ENCODE measurements around the gene FMOD. TPM values are rescaled to one million over a fixed set of nuclear protein-coding genes. Genes with fewer than 3 reads are reported as not detected.

The FMOD gene
- total RNA-seq, 2 donors from 2014 or later = 190 to 438 TPM

DNA sequence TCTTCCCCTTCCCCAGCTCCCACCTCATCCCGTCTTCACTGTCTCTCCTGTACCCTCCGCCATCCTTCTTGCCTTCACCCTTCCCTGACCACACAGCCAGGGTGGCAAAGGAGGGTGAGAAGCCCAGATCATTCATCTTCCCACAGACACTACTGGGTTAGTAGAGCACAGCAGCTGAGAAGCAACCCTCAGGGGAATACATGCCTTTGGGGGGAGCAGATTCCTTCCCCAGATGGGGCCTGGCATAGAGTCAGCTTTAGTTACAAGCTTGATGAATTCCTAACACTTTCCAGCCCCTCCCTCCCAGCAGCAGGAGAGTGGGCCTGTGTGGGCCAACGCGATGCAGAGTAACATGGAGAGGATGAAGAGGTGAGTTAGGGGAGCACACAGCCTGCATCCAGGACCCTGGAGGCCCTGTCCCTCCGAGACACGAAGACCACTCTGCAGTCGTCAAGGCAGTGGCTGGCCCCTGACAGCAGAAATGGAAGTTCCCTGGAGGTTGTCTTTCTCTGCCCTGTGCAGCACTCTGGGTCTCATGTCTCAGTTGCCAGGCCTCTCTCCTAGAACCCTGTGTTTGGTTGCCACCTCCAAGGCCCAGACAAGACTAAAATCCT lies 54.4 kb downstream of the FMOD start:
- Histone ChIP-seq H3K4me1 (ENCODE audit: control insufficient read depth in 1 of 2, low read depth in 2 of 2) (peaks cover 0 to under 1% of the 10 kb centered on the region in 2 donors), H3K27ac (no peak overlapping the region), H3K27me3 (replicated peaks; ENCODE audit: insufficient read depth) (no peaks in the 10 kb centered on the region), H3K4me3 (no peak overlapping the region), H3K9me3 (no peaks in the 10 kb centered on the region), H3K36me3 (no peaks in the 10 kb centered on the region)
- ATAC-seq (ENCODE audit: insufficient number of reproducible peaks, low FRiP score, low read depth) (no peak), DNase-seq (ENCODE audit: low spot score) (no peak)
- TF ChIP-seq, protein P1, sequence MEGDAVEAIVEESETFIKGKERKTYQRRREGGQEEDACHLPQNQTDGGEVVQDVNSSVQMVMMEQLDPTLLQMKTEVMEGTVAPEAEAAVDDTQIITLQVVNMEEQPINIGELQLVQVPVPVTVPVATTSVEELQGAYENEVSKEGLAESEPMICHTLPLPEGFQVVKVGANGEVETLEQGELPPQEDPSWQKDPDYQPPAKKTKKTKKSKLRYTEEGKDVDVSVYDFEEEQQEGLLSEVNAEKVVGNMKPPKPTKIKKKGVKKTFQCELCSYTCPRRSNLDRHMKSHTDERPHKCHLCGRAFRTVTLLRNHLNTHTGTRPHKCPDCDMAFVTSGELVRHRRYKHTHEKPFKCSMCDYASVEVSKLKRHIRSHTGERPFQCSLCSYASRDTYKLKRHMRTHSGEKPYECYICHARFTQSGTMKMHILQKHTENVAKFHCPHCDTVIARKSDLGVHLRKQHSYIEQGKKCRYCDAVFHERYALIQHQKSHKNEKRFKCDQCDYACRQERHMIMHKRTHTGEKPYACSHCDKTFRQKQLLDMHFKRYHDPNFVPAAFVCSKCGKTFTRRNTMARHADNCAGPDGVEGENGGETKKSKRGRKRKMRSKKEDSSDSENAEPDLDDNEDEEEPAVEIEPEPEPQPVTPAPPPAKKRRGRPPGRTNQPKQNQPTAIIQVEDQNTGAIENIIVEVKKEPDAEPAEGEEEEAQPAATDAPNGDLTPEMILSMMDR (IDR thresholded peaks at IDR 0.05) = no peak

DNA sequence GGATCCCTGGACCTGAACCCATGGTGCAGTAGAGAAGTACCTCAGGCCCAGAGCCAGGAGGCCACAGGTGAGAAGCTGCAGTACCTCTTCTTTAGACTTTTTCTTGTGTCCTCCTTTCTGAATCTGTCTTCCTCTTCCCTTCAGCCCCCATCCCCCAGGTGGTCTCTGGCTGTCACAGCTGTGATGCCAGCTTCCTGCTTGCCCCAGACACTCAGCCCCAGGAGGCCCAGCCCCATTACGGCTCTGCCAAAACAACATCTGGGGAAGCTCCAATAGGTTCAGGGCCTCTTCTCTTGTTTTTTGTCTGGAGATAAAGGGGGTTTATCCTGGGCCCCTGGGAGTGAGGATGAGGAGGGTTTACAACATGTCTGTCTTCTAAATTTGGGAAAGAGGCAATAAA lies 55.1 kb downstream of the FMOD start:
- DNase-seq (ENCODE audit: low spot score) = no peak
- TF ChIP-seq, protein P1 (IDR thresholded peaks at IDR 0.05) = no peak
- H3K9me3 ChIP-seq = no peaks in the 10 kb centered on the region
- H3K4me3 ChIP-seq = no peak overlapping the region
- ATAC-seq (ENCODE audit: insufficient number of reproducible peaks, low FRiP score, low read depth) = no peak
- H3K27me3 ChIP-seq (replicated peaks; ENCODE audit: insufficient read depth) = no peaks in the 10 kb centered on the region
- no peaks in the 10 kb centered on the region for H3K36me3 ChIP-seq
- peaks cover 2 to 8% of the 10 kb centered on the region in 2 donors for H3K4me1 ChIP-seq (ENCODE audit: control insufficient read depth in 1 of 2, low read depth in 2 of 2)
- H3K27ac ChIP-seq = no peak overlapping the region

DNA sequence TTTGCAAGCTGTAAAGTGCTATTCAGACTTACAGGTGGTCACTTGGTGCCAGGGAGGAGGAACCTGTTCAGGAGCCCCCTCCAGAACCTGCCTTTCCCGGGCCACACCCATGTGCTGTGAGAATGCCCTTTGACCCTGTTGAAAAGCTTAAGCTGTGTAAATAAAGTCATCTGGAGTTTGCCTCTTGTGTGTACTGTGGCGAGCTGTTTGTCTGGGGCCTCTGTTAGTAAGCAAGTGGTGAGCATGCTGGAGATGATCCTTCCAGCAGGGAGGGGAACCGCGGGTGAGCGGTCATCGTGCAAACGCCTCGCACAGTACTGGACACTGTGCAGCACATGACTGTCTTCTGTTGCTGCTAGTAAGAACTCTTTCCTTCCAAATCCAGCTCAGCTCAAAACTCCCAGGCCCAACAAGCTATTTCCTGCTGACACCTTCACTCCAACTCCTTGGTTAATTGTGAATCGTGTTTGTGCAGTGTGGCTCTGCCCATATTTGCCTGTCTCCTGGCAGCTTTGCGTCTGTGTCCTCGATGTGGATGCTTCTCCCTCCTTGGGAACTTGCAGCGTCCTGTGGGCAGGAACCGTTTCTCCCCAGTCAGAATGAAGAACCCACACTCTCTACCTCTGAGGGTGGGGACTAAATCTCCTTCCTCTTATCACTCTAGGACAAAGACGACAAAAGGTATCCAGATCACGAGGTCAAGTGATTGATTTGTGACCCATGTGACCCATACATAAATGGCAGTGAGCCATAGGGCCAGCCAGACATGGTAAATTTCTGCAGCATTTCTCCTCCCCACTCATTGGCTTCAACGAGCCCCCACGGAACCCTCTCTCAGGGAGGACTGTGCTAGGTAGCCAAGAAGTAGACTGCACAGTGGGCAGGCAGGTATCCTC lies 59.5 kb downstream of the FMOD start:
- H3K4me1 ChIP-seq (ENCODE audit: control insufficient read depth in 1 of 2, low read depth in 2 of 2) = peaks cover 20 to 44% of the 10 kb centered on the region in 2 donors
- H3K4me3 ChIP-seq = no peak overlapping the region
- TF ChIP-seq, protein P1 (IDR thresholded peaks at IDR 0.05) = no peak
- H3K27ac ChIP-seq = peak overlapping the region; percentile 86 to 93
- H3K36me3 ChIP-seq = no peaks in the 10 kb centered on the region
- no peak for ATAC-seq (ENCODE audit: insufficient number of reproducible peaks, low FRiP score, low read depth)
- DNase-seq (ENCODE audit: low spot score) = no peak
- H3K9me3 ChIP-seq = no peaks in the 10 kb centered on the region
- no peaks in the 10 kb centered on the region for H3K27me3 ChIP-seq (replicated peaks; ENCODE audit: insufficient read depth)

Other genes with a start within 250 kb of the FMOD start
- not detected for gene ADORA1, start 223.4 kb downstream of the FMOD start, total RNA-seq
- gene MYBPH, start 175.3 kb downstream of the FMOD start, total RNA-seq = not detected
- 1 to 10 TPM in 1 of 2 donors, under 1 TPM in 1; 0.68 to 5.0 TPM for gene CHI3L1, start 164.4 kb downstream of the FMOD start, total RNA-seq
- under 1 TPM; 0.14 to 0.41 TPM for gene CHIT1, start 121.4 kb downstream of the FMOD start, total RNA-seq
- 100 to 1,000 TPM; 119 to 164 TPM for gene BTG2, start 45.6 kb downstream of the FMOD start, total RNA-seq
- 100 to 1,000 TPM; 232 to 244 TPM for gene PRELP, start 124.7 kb upstream of the FMOD start, total RNA-seq
- gene OPTC, start 143.0 kb upstream of the FMOD start, total RNA-seq = not detected